ENCODE results near the gene TXNDC11.

DNA sequence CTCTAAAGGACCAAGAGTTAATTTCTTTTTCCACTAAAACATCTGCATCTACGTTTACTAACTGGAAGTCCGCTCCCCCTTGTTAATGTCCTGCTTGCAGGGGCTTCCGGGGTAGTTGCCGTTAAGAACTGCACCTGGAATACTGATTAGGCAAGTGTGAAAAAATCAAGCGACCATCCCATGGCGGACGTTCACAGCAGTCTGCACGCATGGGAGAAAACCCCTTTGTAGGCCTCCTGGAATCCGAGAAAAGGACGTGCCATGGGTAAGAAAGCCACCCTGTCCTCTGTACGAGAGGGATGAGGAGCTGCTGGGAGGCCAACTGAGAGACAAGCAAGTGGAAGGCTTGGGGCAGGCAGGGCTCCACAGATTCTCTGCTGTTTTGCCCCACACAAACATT is 59.5 kb downstream of the TXNDC11 start:
- TF ChIP-seq POLR2A (IDR thresholded peaks at IDR 0.05), result no peak
- TF ChIP-seq CTCF (IDR thresholded peaks at IDR 0.05), result no peak
- no peak for TF ChIP-seq EP300 (IDR thresholded peaks at IDR 0.05)
